Loucy (cell line): ENCODE measurements around the gene ASCL2.

Source experiments
- EZH2phosphoT487 ChIP-seq: fragments of 200-600 bp; IDR thresholded peaks from 2 replicates; pipeline ENCODE4 v1.6.1; 2018; ENCODE audit warnings: antibody characterized with exemption, mild to moderate bottlenecking, moderate library complexity, borderline replicate concordance
- TF ChIP-seq, protein P1 (sequence below): fragments of 200-600 bp; sonication (generic); conservative IDR thresholded peaks from 2 replicates; pipeline ENCODE4 v1.5.1; 2014; ENCODE audit warnings: mild to moderate bottlenecking, antibody characterized with exemption, low read length

GRCh38 chr11:2319791-2320472, 49.5 kb upstream of the ASCL2 start:
- TF ChIP-seq, protein P1, sequence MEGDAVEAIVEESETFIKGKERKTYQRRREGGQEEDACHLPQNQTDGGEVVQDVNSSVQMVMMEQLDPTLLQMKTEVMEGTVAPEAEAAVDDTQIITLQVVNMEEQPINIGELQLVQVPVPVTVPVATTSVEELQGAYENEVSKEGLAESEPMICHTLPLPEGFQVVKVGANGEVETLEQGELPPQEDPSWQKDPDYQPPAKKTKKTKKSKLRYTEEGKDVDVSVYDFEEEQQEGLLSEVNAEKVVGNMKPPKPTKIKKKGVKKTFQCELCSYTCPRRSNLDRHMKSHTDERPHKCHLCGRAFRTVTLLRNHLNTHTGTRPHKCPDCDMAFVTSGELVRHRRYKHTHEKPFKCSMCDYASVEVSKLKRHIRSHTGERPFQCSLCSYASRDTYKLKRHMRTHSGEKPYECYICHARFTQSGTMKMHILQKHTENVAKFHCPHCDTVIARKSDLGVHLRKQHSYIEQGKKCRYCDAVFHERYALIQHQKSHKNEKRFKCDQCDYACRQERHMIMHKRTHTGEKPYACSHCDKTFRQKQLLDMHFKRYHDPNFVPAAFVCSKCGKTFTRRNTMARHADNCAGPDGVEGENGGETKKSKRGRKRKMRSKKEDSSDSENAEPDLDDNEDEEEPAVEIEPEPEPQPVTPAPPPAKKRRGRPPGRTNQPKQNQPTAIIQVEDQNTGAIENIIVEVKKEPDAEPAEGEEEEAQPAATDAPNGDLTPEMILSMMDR, result no peak
- no peak for TF ChIP-seq EZH2phosphoT487
